Femur (tissue), 1 donor: ENCODE results near the gene KIF6.
A peak's percentile ranks its signal among the peaks of the same experiment; 100 is the strongest.
"Not testable (repeated sequence)": the region's sequence is repeated elsewhere in the genome, so short reads cannot be mapped to it uniquely, and the experiment has no call there.

Experiments used
- DNase-seq: peaks from one replicate; pipeline ENCODE4 v3.0.0-alpha.2; 2017

Gene KIF6, protein sequence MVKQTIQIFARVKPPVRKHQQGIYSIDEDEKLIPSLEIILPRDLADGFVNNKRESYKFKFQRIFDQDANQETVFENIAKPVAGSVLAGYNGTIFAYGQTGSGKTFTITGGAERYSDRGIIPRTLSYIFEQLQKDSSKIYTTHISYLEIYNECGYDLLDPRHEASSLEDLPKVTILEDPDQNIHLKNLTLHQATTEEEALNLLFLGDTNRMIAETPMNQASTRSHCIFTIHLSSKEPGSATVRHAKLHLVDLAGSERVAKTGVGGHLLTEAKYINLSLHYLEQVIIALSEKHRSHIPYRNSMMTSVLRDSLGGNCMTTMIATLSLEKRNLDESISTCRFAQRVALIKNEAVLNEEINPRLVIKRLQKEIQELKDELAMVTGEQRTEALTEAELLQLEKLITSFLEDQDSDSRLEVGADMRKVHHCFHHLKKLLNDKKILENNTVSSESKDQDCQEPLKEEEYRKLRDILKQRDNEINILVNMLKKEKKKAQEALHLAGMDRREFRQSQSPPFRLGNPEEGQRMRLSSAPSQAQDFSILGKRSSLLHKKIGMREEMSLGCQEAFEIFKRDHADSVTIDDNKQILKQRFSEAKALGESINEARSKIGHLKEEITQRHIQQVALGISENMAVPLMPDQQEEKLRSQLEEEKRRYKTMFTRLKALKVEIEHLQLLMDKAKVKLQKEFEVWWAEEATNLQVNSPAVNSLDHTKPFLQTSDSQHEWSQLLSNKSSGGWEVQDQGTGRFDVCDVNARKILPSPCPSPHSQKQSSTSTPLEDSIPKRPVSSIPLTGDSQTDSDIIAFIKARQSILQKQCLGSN

GRCh38 chr6:39724787-39725631 lies at the start of gene KIF6:
Gene KIF6, minus strand, starts transcription at chr6:39725408. Its CDS starts 98 bp downstream, at chr6:39725310.
- DNase-seq: peak; percentile 95

DNA sequence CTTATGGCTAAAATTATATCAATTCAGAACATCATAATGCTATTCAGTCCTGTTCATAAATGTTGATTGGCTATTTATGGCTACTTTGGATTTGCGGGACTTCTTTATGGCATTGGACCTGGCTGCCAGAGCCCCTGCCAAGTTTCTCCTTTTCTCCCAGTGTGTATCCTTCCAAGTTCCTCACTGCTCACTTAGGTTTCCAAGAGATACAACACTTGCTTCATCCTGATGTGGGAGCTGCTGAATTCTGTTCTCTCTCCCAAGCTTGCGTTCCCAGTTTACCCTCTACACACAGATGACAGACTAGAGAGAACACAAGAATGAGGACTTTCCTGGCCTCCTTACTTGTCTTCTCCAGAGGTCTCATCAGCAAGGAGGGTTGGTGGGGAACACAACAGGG lies 48.6 kb upstream of the KIF6 start:
- no peak for DNase-seq

DNA sequence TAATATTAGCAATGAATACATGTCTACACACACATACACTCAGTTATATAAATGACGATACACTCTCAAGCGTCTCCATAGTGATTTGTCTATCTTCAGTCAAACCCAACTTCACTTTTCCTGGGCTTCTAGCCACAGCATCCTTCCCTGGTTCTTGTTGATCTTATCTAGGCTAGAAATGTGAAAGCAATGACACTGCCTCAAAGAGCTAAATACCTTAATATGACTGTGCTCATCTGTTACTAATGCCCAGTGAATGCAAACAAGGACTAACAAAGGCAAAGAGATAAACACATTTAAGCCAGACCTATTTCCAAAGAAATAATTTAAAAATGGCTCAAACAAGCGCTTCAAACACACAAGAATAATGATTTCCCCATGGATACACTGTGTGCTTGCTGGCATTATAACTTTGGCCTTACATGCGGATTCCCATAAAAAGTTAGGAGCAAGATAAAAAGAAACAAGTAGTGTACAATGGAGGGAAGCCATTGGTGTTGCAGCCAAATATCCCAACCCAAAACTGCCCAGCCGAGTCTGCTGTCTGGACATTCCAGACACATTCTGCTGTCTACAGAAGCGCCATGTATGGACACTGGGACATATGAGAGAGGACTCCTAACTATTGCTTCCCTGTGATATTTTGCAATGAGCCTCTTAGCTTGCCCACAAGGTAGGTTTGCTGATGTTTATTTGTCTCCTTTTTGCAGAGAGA lies 47.5 kb upstream of the KIF6 start:
- DNase-seq: no peak

DNA sequence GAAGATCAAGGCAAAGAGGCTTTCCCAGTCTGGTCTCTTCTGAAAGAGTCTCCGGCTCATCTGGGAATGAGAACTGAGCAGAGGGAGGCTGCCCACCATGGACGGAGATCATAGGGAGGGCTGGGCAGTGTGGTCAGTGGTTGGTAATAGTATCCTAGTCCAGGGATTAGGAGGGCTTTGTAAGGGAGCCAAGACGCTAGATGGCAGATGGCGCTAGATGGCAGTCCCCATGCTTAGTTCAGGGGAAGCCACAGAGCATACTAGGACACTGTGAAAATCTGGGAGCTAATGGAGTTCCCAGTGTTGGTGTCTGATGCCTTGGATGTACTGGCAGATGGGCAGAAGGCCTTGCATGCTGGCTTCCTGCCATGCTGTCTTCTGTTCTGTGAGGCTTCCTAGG lies 45.2 kb upstream of the KIF6 start:
- peak; percentile 76 for DNase-seq

DNA sequence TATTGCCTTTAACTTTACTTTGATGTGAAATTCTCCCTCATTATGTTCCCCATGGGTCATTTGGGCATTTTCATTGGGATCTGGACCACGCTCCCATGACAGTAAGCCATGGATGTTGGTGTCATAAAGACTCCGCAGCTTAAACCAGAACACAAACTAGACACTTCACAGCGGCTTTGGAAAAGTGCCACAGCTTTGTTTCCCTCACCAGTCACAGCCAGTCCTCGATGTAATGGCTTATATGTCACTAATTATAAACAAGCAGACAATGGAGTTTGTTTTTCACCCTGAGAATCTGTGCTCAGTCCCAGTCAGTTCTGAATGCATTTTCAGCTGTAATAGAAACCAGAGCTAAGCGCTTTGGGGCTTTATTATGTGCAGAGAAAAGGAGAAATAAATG lies 43.8 kb upstream of the KIF6 start:
- no peak for DNase-seq

DNA sequence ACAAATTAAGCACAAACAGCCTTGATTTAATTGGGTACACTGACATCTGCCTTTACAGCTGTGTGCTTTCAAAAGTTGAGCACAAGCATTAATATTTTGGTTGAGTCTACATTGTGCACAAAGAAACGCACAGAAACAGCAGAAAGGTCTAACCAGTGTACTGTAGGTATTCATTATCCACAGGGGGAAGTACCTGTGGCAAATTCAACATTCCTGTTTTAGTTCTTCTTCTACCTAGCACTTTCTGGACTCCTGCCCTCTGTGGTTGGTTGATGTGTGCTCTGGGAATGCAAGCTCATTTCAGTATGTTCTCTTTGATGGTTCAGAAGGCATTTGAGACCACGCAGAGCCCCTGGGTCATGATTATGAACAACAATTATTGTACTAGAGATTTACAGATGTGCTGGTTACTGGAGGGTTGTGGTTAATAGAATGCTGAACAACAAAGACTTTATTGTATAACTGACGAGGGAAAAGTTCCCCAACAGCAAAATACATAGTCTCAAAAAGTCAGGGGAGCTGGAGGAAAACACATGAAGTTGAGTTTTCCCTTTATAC lies 40.4 kb upstream of the KIF6 start:
- DNase-seq: no peak

GRCh38 chr6:39760226-39760952 lies 35.2 kb upstream of the KIF6 start:
- DNase-seq: no peak

DNA sequence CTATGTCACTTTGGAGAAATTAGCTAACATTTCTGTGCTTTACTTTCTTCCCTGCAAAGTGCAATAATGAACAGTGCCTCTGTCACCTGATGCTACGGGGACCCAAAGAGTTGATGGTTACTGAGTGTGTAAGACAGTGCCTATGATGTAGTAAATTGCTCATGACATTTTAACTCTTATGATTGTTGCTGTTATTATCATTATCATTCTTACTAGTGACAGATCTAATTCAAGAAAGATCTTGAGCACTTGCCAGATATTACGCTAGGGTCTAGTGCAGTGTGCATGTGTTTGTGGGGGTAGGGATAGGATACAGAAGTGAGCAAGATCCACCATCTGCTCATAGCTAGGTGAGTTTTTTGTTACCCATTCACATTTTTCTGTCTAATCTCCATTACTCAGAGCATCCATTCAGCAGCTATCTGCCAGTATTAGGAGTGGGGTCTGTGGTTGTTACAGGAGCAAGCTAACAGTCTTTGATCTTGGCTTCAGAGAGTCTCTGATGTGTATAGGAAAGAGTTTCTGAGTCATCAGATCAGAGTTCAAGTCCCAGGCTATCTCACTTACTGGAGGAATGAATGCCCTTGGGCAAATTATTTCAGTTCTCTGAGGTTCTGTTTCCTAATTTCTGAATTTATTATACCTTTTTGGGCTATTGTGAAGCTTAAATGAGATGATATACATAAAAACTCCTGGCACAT lies 33.8 kb upstream of the KIF6 start:
- no peak for DNase-seq

DNA sequence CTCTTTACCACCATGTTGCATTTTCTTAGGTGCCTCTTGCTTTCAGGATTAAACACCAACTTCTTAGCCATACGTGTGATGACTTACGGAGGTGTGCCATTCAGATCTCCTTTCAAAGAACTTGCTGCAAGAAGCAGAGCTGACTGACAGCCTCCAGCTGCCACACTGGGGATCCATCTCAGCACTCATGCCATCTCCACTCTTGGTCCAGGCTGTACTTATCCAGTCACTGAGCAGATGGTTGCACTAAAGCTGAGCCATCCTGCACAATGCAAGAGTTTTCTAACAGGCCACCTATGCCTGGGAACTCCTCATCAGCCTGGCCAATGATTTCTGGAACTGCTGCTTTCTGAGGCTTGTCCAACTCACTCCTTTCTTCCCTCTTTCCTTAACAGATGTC lies 31.4 kb upstream of the KIF6 start:
- DNase-seq: no peak

- no peak for DNase-seq
These were observed 30.0 kb upstream of the KIF6 start for GRCh38 chr6:39755231-39755630.

DNA sequence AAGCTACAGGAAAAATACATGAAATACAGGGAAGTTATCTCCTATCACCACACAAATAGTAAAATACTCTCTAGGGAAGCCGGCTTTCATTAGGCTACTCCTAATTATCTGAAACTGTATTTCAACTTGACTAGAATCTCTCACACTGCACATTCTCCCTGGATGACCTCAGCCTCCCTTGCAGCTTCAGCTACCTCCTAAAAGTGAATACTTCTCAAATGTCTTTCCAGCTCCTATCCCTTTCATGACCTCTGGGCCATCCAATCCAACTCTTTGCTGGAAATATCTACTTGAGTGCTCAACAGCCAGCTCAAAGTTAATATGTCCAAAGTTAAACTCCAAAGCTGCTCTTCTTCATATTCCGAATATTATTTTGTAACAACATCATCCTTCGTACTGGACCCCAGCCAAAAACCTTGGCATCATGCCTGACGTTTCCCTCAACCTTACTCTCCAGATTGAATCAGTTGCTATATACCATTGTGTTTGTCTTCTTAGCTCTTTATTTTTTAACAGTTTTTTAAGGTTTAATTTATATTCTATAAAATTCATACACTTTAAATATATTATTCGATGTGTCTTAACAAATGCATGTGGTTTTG lies 29.4 kb upstream of the KIF6 start:
- DNase-seq: no peak

DNA sequence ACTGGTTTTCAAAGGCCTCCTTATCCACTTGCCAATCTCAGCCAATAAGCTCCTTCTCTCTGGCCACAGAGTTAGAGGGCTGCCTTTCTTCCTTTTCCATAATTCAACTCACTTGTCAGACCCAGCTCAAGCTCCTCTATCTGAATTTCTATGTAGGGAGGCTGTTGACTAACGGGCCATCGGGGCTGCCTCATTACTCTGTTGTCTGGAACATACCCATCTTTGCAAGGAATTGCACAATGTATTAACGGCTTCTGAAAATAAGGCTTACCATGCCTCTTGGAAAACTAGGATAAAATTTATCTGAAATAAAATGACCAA lies 28.5 kb upstream of the KIF6 start:
- no peak for DNase-seq

DNA sequence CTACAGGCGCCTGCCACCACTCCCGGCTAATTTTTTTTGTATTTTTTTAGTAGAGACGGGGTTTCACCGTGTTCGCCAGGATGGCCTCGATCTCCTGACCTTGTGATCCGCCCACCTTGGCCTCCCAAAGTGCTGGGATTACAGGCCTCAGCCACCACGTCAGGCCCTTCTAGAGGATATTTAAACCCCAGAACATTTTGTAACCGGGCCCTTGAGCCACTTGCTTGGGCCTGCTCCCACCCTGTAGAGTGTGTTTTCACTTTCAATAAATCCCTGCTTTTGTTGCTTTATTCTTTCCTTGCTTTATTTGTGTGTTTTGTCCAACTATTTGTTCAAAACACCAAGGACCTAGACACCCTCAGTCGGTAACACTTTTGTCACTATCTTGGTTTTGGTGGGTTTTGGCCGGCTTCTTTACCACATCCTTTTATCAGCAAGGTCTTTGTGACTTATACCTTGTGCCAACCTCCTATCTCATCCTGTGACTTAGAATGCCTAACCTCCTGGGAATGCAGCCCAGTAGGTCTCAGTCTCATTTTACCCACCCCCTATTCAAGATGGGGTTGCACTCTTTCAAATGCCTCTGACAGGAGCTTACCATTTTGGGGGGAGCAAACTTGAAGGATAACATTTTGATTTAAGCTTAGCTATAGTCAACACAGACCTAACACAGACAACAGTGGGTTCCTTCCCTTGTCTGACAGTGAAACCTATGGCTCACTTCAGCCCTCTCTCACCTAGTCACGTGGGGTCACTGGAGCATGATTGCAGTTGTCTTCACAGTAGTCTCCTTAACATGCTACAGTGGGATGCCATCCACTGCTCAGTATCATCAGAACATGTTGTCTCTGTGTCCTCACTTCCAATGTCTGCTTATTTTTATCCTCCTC lies 27.9 kb upstream of the KIF6 start:
- no peak for DNase-seq

- DNase-seq: no peak
These were observed 21.6 kb upstream of the KIF6 start for GRCh38 chr6:39746795-39747194.

- no peak for DNase-seq
These were observed 8.5 kb upstream of the KIF6 start for GRCh38 chr6:39733704-39734103.

DNA sequence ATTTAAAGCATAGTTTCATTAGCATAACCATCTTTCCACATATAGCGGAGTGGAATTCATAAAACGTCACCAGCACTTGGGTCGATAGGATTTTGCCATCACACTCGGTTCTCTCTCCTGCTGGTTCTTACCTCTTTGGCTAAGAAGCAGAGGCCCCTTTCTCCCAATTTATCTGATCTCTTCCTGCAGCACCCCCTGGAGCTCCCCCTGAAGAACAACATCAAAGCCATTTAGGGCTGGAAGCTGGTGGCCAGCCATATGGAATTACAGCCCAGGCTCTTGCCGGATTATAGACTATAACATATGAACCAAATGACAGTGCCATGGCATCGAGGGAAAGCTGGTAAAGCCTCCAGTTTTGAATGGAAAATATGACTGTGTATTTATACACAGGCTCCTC lies 6.4 kb upstream of the KIF6 start:
- DNase-seq: no peak

DNA sequence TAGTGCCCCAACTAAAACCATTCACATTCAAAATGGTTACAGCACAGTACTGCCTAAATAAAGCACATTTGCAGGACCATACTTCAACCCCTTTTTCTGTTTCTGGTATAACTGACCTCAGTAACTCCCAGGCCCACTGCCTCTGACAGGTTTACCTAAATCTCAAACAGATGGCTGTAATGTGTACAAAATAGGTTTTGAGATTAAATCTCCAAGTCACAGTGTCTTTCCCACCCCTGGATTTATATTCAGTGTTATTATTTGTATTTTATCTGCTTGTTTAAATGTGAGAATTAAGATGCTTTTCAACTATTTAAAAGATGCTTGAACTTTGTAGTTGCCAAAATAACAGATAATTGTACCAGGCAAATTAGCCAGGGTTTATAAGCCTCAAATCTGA lies 4.7 kb upstream of the KIF6 start:
- DNase-seq: no peak

- DNase-seq: no peak
These were observed 407 bp upstream of the KIF6 start for GRCh38 chr6:39725632-39725997.

GRCh38 chr6:39723350-39723749 lies 1.9 kb downstream of the KIF6 start:
- not testable (repeated sequence) for DNase-seq

- no peak for DNase-seq
These were observed 10.4 kb downstream of the KIF6 start for GRCh38 chr6:39714802-39715201.
